ENCODE data around the gene RPS25.

DNA sequence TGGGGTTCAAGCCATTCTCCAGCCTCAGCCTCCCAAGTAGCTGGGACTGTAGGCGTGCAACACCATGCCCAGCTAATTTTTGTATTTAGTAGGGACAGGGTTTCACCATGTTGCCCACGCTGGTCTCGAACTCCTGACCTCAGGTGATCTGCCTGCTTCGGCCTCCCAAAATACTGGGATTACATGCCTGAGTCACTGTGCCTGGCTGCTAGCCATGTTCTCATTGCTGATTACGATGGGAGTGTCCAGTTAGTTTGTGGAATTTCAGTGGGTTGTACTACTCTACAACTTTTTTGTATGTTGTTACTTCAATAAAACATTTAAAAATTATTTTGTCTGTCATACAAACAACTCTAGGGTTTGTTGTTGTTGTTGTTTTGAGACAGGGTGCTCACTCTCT lies 44.6 kb upstream of the RPS25 start:
- TF ChIP-seq CTCF (IDR thresholded peaks at IDR 0.05; ENCODE audit: low read depth, low read length, missing input control) (no peak), GABPA (IDR thresholded peaks at IDR 0.05 in 1 of 2, conservative IDR thresholded peaks at IDR 0.05 in 1 of 2) (no peak), MAX (IDR thresholded peaks at IDR 0.05) (no peak), JUND (IDR thresholded peaks at IDR 0.05) (no peak), YY1 (IDR thresholded peaks at IDR 0.05) (no peak), RAD21 (IDR thresholded peaks at IDR 0.05) (no peak), RXRA (IDR thresholded peaks at IDR 0.05) (no peak)
